HG03097 (cell line): ENCODE data around the gene ADO.

Experiments
- ATAC-seq: cut with Tn5 transposase; IDR thresholded peaks from one replicate; pipeline ENCODE4 v1.9.1; 2021; ENCODE audit not compliant: unreplicated experiment, low FRiP score

Gene ADO

GRCh38 chr10:62790571-62790970 lies 13.9 kb upstream of the ADO start:
- no peak for ATAC-seq

GRCh38 chr10:62792261-62792660 lies 12.3 kb upstream of the ADO start:
- ATAC-seq: no peak

DNA sequence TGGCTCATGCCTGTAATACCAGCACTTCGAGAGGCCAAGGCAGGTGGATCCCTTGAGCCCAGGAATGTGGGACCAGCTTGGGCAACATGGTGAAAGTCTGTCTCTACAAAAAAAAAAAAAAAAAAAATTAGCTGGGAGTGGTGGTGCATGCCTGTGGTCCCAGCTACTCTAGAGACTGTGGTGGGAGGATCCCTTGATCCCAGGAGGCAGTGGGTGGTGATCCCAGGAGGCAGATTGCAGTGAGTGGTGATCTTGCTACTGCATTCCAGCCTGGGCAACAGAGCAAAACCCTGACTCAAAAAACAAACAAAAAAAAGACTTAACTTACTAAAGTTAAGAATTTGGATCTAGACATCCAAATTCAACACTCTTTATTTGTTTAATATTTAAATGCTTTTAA lies 10.2 kb upstream of the ADO start:
- ATAC-seq: no peak

DNA sequence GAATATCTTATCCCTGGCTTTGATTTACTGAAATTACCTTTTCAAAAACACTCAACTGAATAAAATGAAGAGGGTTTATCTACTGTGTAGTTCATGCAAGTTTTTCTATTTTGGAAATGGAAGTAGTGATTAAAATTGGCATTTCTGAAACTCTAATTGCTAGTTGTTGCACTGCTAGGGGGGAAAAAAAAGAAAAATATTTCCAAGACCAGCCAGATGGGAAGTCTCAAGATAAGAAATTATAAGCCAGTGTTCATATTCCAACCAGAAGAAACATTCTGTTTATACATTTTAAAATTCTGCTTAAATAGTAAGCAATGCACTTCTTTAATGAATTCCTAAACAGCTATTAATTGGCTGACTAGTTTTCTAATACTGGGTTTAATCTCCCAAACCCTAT lies 9.4 kb upstream of the ADO start:
- ATAC-seq: no peak

DNA sequence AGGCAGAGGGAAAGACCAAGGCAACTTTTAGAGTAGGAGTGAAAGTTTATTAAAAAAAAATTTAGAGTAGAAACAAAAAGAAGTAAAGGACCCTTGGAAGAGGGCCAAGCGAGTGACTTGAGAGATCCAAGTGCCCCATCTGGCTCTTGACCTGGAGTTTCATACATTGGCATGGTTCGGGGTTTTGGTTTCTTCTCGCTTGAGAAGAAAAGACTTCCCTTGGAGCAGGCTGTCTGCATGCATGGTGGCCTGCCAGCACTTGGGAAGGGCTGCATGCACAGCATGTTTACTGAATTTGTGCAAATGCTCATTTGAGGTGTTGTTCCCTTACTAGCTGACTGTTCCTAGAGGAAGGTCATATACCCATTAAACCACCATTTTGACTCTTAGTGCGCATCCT lies 8.8 kb upstream of the ADO start:
- ATAC-seq: no peak

- ATAC-seq: no peak
These were observed 7.6 kb upstream of the ADO start for GRCh38 chr10:62796896-62797295.

GRCh38 chr10:62801871-62802270 lies 2.6 kb upstream of the ADO start:
- ATAC-seq: no peak

GRCh38 chr10:62803724-62804355 lies 680 bp upstream of the ADO start:
- no peak for ATAC-seq

DNA sequence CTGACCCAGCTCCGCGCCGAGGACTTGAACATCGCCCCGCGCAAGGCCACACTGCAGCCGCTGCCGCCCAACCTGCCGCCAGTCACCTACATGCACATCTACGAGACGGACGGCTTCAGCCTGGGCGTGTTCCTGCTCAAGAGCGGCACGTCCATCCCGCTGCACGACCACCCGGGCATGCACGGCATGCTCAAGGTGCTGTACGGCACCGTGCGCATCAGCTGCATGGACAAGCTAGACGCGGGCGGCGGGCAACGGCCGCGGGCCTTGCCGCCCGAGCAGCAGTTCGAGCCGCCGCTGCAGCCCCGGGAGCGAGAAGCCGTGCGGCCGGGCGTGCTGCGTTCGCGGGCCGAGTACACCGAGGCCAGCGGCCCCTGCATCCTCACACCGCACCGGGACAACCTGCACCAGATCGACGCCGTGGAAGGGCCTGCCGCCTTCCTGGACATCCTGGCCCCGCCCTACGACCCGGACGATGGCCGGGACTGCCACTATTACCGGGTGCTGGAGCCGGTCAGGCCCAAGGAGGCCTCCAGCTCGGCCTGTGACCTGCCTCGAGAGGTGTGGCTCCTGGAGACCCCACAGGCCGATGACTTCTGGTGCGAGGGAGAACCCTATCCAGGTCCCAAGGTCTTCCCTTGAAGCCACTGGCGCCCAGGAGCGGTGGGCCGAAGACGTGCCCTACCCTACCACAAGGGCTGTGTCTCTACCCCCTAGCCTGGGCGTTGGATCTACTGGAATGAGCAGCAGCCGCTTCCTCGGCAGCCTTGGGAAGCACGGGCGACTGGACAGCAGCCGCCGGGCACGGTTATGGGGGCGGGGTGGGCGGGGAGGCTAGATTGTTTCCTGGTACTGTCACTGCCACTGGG lies 945 bp downstream of the ADO start:
- peak; percentile 7 for ATAC-seq

- ATAC-seq: no peak
These were observed 1.7 kb downstream of the ADO start for GRCh38 chr10:62806251-62806650.

- ATAC-seq: no peak
These were observed 5.8 kb downstream of the ADO start for GRCh38 chr10:62810156-62810902.

DNA sequence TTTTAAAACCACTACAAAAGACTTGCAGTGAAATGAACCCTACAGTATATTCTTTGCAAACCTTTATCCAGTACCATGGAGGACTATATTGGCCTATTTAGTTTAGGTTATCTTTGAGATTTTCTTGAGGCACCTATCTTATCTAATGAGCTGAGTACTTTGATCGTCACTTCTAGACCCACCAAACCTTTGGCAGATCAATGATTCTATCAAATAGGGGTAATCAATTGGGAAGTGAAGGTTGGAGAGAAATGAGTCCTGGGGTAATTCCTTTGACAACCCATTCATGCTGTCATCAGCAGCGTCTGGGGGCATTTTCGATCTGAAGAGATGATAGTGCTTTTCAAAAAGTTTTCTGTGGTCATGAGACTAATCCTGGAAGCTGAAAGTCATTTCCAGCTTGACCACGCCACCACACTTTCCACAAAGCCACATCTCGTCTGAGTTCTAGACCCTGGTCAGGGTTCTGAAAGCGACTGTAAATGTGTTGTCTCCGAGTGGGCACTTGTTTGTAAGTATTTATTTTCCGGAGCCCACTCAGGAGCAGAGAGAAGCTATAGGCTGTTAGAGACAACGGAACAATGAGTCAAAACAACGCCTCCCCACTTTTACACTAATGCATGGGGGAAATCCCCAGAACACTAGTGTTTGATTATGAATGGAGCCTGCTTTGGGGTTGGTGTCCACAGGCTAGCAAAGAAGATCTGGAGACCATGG lies 6.8 kb downstream of the ADO start:
- ATAC-seq: peak; percentile 38

- no peak for ATAC-seq
These were observed 8.3 kb downstream of the ADO start for GRCh38 chr10:62812672-62813439.

DNA sequence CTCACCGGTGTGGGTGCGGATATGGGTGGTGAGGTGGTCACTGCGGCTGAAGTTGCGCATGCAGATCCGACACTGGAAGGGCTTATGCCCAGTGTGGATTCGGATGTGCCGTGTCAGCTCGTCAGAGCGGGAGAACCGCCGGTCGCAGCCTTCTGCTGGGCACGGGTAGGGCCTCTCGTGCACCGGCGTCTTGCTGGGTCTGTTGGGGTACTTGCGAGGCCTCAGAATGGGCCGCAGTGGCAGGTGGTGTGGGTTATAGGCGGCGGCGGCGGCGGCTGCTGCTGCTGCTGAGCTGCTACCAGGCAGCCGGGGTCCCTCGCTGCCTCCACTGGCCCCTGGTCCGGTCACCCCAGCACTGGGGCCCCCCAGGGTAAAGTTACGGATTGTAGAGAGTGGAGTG lies 8.9 kb downstream of the ADO start:
- no peak for ATAC-seq

GRCh38 chr10:62813981-62814380 lies 9.5 kb downstream of the ADO start:
- no peak for ATAC-seq

GRCh38 chr10:62814756-62815380 lies 10.3 kb downstream of the ADO start:
- no peak for ATAC-seq

GRCh38 chr10:62815381-62816075 lies 11.0 kb downstream of the ADO start:
- ATAC-seq: no peak

DNA sequence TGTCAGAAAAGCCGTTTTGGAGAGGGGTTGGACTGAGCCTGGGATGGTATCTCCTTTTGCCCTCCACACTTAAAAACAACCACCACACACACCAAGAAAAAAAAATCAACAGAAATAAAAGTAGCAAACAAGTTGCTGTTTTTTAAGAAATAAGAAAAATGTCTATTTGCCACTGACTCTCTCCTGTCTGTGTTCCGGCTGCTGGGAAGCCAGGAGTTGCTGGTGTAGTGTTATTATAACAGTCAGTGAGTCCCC lies 11.5 kb downstream of the ADO start:
- no peak for ATAC-seq

GRCh38 chr10:62816331-62817120 lies 12.0 kb downstream of the ADO start, which contains the start of gene EGR2:
Gene EGR2 (minus strand): TSS chr10:62816366. CDS start chr10:62816029, 337 bp downstream.
- peak; percentile 74 for ATAC-seq
